IMR-90 (cell line): ENCODE results near the gene NNT.

Source experiments
- BHLHE40 ChIP-seq: fragments of 150-350 bp; IDR thresholded peaks from 2 replicates; pipeline ENCODE4 v1.6.1; 2016; ENCODE audit warnings: mild to moderate bottlenecking, low read depth, low read length
- CEBPB ChIP-seq: IDR thresholded peaks from 2 replicates; pipeline ENCODE4 v1.6.1; 2012; ENCODE audit warnings: low read depth, low read length, improper control_type of control experiment
- CHD1 ChIP-seq: IDR thresholded peaks from 2 replicates; pipeline ENCODE4 v1.6.1; 2012; ENCODE audit warnings: low read depth, low read length, improper control_type of control experiment
- FOS ChIP-seq: fragments of 150-350 bp; IDR thresholded peaks from 2 replicates; pipeline ENCODE4 v1.6.1; 2016; ENCODE audit warnings: low read depth, low read length
- MAFK ChIP-seq: IDR thresholded peaks from 2 replicates; pipeline ENCODE4 v1.6.1; 2012; ENCODE audit warnings: low read depth, low read length, improper control_type of control experiment
- NFE2L2 ChIP-seq: fragments of 150-350 bp; IDR thresholded peaks from 2 replicates; pipeline ENCODE4 v1.6.1; 2016; ENCODE audit warnings: low read depth, mild to moderate bottlenecking, low read length
- POLR2A ChIP-seq: IDR thresholded peaks from 2 replicates; pipeline ENCODE4 v1.6.1; 2012; ENCODE audit warnings: mild to moderate bottlenecking, low read depth, low read length
- RAD21 ChIP-seq: IDR thresholded peaks from 2 replicates; pipeline ENCODE4 v1.6.1; 2012; ENCODE audit warnings: low read length, improper control_type of control experiment
- RCOR1 ChIP-seq: IDR thresholded peaks from 2 replicates; pipeline ENCODE4 v1.6.1; 2012; ENCODE audit warnings: mild to moderate bottlenecking, low read length, improper control_type of control experiment; ENCODE audit not compliant: insufficient replicate concordance
- TF ChIP-seq, protein P1 (sequence below): conservative IDR thresholded peaks from 2 replicates; pipeline ENCODE4 v1.5.1; 2012; ENCODE audit warnings: mild to moderate bottlenecking, low read depth, low read length, improper control_type of control experiment

- TF ChIP-seq, protein P1, sequence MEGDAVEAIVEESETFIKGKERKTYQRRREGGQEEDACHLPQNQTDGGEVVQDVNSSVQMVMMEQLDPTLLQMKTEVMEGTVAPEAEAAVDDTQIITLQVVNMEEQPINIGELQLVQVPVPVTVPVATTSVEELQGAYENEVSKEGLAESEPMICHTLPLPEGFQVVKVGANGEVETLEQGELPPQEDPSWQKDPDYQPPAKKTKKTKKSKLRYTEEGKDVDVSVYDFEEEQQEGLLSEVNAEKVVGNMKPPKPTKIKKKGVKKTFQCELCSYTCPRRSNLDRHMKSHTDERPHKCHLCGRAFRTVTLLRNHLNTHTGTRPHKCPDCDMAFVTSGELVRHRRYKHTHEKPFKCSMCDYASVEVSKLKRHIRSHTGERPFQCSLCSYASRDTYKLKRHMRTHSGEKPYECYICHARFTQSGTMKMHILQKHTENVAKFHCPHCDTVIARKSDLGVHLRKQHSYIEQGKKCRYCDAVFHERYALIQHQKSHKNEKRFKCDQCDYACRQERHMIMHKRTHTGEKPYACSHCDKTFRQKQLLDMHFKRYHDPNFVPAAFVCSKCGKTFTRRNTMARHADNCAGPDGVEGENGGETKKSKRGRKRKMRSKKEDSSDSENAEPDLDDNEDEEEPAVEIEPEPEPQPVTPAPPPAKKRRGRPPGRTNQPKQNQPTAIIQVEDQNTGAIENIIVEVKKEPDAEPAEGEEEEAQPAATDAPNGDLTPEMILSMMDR, result no peak
- TF ChIP-seq POLR2A (no peak), RAD21 (no peak), NFE2L2 (no peak), CHD1 (no peak), RCOR1 (no peak), BHLHE40 (no peak), FOS (no peak), CEBPB (peak; percentile 27; the same call in 1 of the 2 replicates), MAFK (no peak)
These were observed 18.0 kb downstream of the NNT start for GRCh38 chr5:43620944-43621505.
